HepG2 (cell line): ENCODE measurements around the gene TWIST2. TPM values are rescaled to one million over a fixed set of nuclear protein-coding genes. Genes with fewer than 3 reads are reported as not detected.

Experiments used
- ATAC-seq: fragments of 200-7000 bp; cut with Tn5 transposase; 3 replicates; pipeline ENCODE4 v1.9.1; 2020; ENCODE audit warnings: mild to moderate bottlenecking, moderate library complexity
- BruUV-seq: library from RNA; stranded (reverse); fragments of 400-500 nt; replicated peaks from 2 replicates; lab custom pipeline; 2021; lab: Mats Ljungman, UMichigan
- CTCF ChIA-PET: fragments of 300-600 bp; formaldehyde crosslinking; extraction: SDS; loops from one replicate; lab custom pipeline; 2021; ENCODE audit warnings: low total read pairs, inconsistent platforms, low intra/inter-chr PET ratio; lab: Yijun Ruan, JAX
- POLR2A ChIA-PET: fragments of 350-600 bp; sonication (Branson Sonifier 250); formaldehyde crosslinking; loops from one replicate; lab custom pipeline; 2020; ENCODE audit warnings: antibody characterized with exemption, inconsistent platforms; lab: Yijun Ruan, JAX
- DNase-seq: peaks from one replicate; pipeline ENCODE4 v3.0.0-alpha.2; 2015; ENCODE audit warnings: low spot score
- FAIRE-seq: peaks from 3 replicates; lab custom pipeline; 2011; peaks lifted over from hg19 to GRCh38; lab: Jason Lieb, UNC
- H2AFZ ChIP-seq: one replicate; pipeline ENCODE4 v1.6.1; 2011; ENCODE audit warnings: low read length, inconsistent platforms
- H3K27ac ChIP-seq: fragments of 300-600 bp; 3 replicates; pipeline ENCODE4 v1.8.0; 2011; ENCODE audit warnings: mixed run types, mild to moderate bottlenecking, mixed read lengths, low read length, inconsistent platforms; ENCODE audit not compliant: insufficient read depth; ENCODE audit errors: extremely low read length
- H3K27me3 ChIP-seq, 2 experiments: fragments of 200-600 bp in 1 of 2; 2 replicates in 1 of 2; 3 replicates in 1 of 2; pipeline versions ENCODE4 v1.6.0 to v1.8.0; 2011; ENCODE audit warnings: low read length in 2 of 2, mild to moderate bottlenecking in 2 of 2, moderate library complexity in 2 of 2, inconsistent platforms in 1 of 2; ENCODE audit not compliant: insufficient read depth in 2 of 2, control insufficient read depth in 1 of 2
- H3K36me3 ChIP-seq, 2 experiments: fragments of 200-600 bp in 1 of 2; replicated peaks in 1 of 2; 2 replicates in 1 of 2; 3 replicates in 1 of 2; pipeline versions ENCODE4 v1.5.1 to v1.8.0; 2011; ENCODE audit warnings: low read length in 2 of 2, inconsistent platforms in 1 of 2; ENCODE audit not compliant: insufficient read depth in 2 of 2, control insufficient read depth in 1 of 2
- H3K4me1 ChIP-seq: 2 replicates; pipeline ENCODE4 v1.5.1; 2012; ENCODE audit warnings: low read length, inconsistent platforms; ENCODE audit not compliant: insufficient read depth
- H3K4me2 ChIP-seq: 2 replicates; pipeline ENCODE4 v1.6.0; 2011; ENCODE audit warnings: low read depth, low read length, inconsistent platforms
- H3K4me3 ChIP-seq, 3 experiments: fragments of 200-600 bp in 1 of 3; sonication (generic), shearing (Covaris generic) in 1 of 3; replicated peaks in 1 of 3; 2 replicates each; pipeline ENCODE4 v1.5.1; 2011 to 2016; ENCODE audit warnings: low read length in 3 of 3, inconsistent platforms in 2 of 3, low read depth in 2 of 3, mild to moderate bottlenecking in 2 of 3, control low read depth in 1 of 3, mixed read lengths in 1 of 3; ENCODE audit not compliant: insufficient read depth in 1 of 3
- H3K79me2 ChIP-seq: one replicate; pipeline ENCODE4 v1.6.1; 2011; ENCODE audit warnings: low read length, inconsistent platforms; ENCODE audit not compliant: insufficient read depth
- H3K9ac ChIP-seq: 2 replicates; pipeline ENCODE4 v1.6.0; 2011; ENCODE audit warnings: mild to moderate bottlenecking, low read depth, low read length, inconsistent platforms; ENCODE audit not compliant: insufficient read depth
- H3K9me3 ChIP-seq: 2 replicates; pipeline ENCODE4 v1.5.1; 2012; ENCODE audit warnings: mild to moderate bottlenecking, low read length
- H4K20me1 ChIP-seq: 2 replicates; pipeline ENCODE4 v1.6.0; 2011; ENCODE audit warnings: inconsistent platforms, mild to moderate bottlenecking, low read length, moderate library complexity; ENCODE audit not compliant: insufficient read depth
- EP300 ChIP-seq, 3 experiments: sonication (generic) in 1 of 3; formaldehyde crosslinking in 1 of 3; IDR thresholded peaks; 2 replicates each; pipeline versions ENCODE4 v1.5.1 to v1.6.1; 2011 to 2020; ENCODE audit warnings: low read depth in 2 of 3, low read length in 2 of 3, borderline replicate concordance in 1 of 3, improper control_type of control experiment in 1 of 3, mild to moderate bottlenecking in 1 of 3, missing genetic modification reagents in 1 of 3, moderate library complexity in 1 of 3
- HDAC2 ChIP-seq: sonication (generic); formaldehyde crosslinking; IDR thresholded peaks from 2 replicates; pipeline ENCODE4 v1.4.0; 2020; ENCODE audit warnings: missing genetic modification reagents
- HMG20A ChIP-seq: IDR thresholded peaks from 2 replicates; pipeline ENCODE4 v1.6.1; 2016; ENCODE audit warnings: borderline replicate concordance
- LCORL ChIP-seq, 2 experiments: fragments of 450-650 bp in 1 of 2; sonication (generic) in 1 of 2; formaldehyde crosslinking in 1 of 2; IDR thresholded peaks; 2 replicates each; pipeline versions ENCODE4 v1.5.0 to v1.6.1; 2017 to 2020; ENCODE audit warnings: antibody characterized with exemption in 1 of 2, missing genetic modification reagents in 1 of 2
- MAFG ChIP-seq: sonication (generic); formaldehyde crosslinking; IDR thresholded peaks from 2 replicates; pipeline ENCODE4 v1.5.1; 2020; ENCODE audit warnings: mild to moderate bottlenecking, missing genetic modification reagents
- POLR2AphosphoS5 ChIP-seq: IDR thresholded peaks from 2 replicates; pipeline ENCODE4 v1.6.1; 2012; ENCODE audit warnings: low read depth, low read length
- ZNF160 ChIP-seq: sonication (generic); formaldehyde crosslinking; IDR thresholded peaks from 2 replicates; pipeline ENCODE4 v1.8.0; 2022; ENCODE audit warnings: mild to moderate bottlenecking, inconsistent platforms, missing genetic modification reagents
- ZNF33B ChIP-seq: sonication (generic); formaldehyde crosslinking; IDR thresholded peaks from 2 replicates; pipeline ENCODE4 v1.5.1; 2020; ENCODE audit warnings: mild to moderate bottlenecking, missing genetic modification reagents
- ZNF383 ChIP-seq: sonication (generic); formaldehyde crosslinking; IDR thresholded peaks from 2 replicates; pipeline ENCODE4 v1.4.0; 2020; ENCODE audit warnings: missing genetic modification reagents, mild to moderate bottlenecking, borderline replicate concordance
- ZNF605 ChIP-seq: sonication (generic); formaldehyde crosslinking; IDR thresholded peaks from 2 replicates; pipeline ENCODE4 v1.8.0; 2022; ENCODE audit warnings: mild to moderate bottlenecking, missing genetic modification reagents
- WGBS: methylation state at CpG from one replicate; pipeline ENCODE4 v1.1.6; 2017; ENCODE audit warnings: low lambda C conversion rate; 5-methylcytosine and 5-hydroxymethylcytosine counted together
- in situ Hi-C: cut with HindIII; loops from 2 replicates; pipeline ENCODE4 v1.10.0; 2017; ENCODE audit warnings: low pct_unique_long_range_greater_than_20kb; ENCODE audit not compliant: extremely low pct_ligation_motif_present
- intact Hi-C: fragments of 100-400 bp; cut with micrococcal nuclease; formaldehyde crosslinking; loops from one replicate; pipeline ENCODE4 v1.10.0; 2022; ENCODE audit not compliant: unreplicated experiment
- polyA plus RNA-seq, 8 experiments: library from polyadenylated mRNA; depleted of rRNA in 3 of 8; stranded (reverse) in 7 of 8; unstranded in 1 of 8; fragments of >200 nt; fragmentation: Illumina TruSeq in 4 of 8; extraction: Trizol in 4 of 8; gene quantifications; 2 replicates each; pipeline versions ENCODE4 v1.2.1 to v1.2.3, GENCODE V29; 2011 to 2016; ENCODE audit warnings: low read depth in 4 of 8, missing spikeins in 1 of 8, mixed read lengths in 1 of 8; ENCODE audit not compliant: insufficient read depth in 1 of 8
- total RNA-seq, 5 experiments: library from RNA; depleted of rRNA; stranded (reverse); fragments of >200 nt; fragmentation: Illumina TruSeq; extraction: Trizol; gene quantifications; 2 replicates each; pipeline ENCODE4 v1.2.3, GENCODE V29; 2016; ENCODE audit warnings: low read depth in 1 of 5
- TF ChIP-seq, protein P1 (sequence below): sonication (generic); formaldehyde crosslinking; IDR thresholded peaks from 2 replicates; pipeline ENCODE4 v1.5.0; 2020; ENCODE audit warnings: mild to moderate bottlenecking, missing genetic modification reagents
- TF ChIP-seq, protein P2 (sequence below): sonication (generic); formaldehyde crosslinking; IDR thresholded peaks from 2 replicates; pipeline ENCODE4 v1.8.1; 2023; ENCODE audit warnings: mild to moderate bottlenecking, missing genetic modification reagents
- TF ChIP-seq, protein P3 (sequence below): sonication (generic); formaldehyde crosslinking; IDR thresholded peaks from 2 replicates; pipeline ENCODE4 v1.4.0; 2020; ENCODE audit warnings: missing genetic modification reagents, borderline replicate concordance

Gene TWIST2
- total and polyA plus RNA-seq, 2 of the 13 experiments (the other 11 are each of a cell fraction or from before 2014, with no cell fraction given), result 0.08 to 0.11 TPM

DNA sequence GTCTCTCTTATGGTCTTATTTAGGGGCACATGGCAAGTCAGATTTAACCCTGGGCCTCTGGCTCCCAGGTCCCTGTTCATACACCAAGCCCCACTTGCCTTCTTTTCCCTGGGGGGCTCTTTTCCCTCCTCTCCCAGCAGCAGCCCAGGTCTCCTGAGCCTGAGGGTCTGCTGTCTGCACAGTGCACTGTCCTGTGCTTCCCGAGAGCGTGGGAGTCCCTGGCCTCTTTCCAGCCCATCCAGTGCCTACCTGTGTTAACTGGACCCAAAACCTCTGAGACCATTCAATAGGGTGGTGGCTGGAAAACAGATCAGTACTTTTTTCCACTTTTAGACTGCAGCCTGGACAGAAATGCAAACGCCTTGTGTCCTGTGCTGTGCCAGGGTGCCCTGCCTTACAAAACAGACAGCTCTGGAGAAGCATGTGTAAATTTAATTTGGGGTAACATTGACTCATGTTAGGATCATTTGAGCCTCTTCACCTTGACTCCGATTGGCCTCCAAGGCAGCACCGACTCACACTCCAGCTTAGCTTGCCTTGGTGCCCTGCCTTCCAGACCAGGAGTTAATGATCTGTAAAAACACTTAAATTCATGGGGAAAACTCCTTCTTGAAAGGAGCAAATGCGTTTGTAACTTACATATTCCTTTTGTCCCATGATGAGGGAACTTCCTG, 34.3 kb downstream of the TWIST2 start:
- H3K4me3 ChIP-seq, result no peak overlapping the region
- H3K27me3 ChIP-seq, result peaks cover 10 to 61% of the 10 kb centered on the region in 2 experiments
- H3K27ac ChIP-seq, result no peak overlapping the region
- no peak overlapping the region for H3K4me2 ChIP-seq
- intact Hi-C loops (no loop called here), in situ Hi-C loops (no loop called here)
- no peak for DNase-seq
- H3K4me1 ChIP-seq, result no peaks in the 10 kb centered on the region
- no peak for FAIRE-seq
- no peaks in the 10 kb centered on the region for H3K36me3 ChIP-seq
- no TSS peak for BruUV-seq
- no peaks in the 10 kb centered on the region for H3K9me3 ChIP-seq
- CTCF ChIA-PET, result no interaction called here
- no peaks in the 10 kb centered on the region for H4K20me1 ChIP-seq
- TF ChIP-seq HMG20A (CRISPR knock-in tag) (no peak), POLR2AphosphoS5 (no peak), LCORL (IDR thresholded peaks at IDR 0.05) (no peak), LCORL (CRISPR knock-in tag; IDR thresholded peaks at IDR 0.05) (no peak)
- TF ChIP-seq, protein P1, sequence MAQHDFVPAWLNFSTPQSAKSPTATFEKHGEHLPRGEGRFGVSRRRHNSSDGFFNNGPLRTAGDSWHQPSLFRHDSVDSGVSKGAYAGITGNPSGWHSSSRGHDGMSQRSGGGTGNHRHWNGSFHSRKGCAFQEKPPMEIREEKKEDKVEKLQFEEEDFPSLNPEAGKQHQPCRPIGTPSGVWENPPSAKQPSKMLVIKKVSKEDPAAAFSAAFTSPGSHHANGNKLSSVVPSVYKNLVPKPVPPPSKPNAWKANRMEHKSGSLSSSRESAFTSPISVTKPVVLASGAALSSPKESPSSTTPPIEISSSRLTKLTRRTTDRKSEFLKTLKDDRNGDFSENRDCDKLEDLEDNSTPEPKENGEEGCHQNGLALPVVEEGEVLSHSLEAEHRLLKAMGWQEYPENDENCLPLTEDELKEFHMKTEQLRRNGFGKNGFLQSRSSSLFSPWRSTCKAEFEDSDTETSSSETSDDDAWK, result no peak
- TF ChIP-seq, protein P2, sequence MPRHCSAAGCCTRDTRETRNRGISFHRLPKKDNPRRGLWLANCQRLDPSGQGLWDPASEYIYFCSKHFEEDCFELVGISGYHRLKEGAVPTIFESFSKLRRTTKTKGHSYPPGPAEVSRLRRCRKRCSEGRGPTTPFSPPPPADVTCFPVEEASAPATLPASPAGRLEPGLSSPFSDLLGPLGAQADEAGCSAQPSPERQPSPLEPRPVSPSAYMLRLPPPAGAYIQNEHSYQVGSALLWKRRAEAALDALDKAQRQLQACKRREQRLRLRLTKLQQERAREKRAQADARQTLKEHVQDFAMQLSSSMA, result no peak
- TF ChIP-seq, all 625 proteins: peak for 0
- Histone ChIP-seq H3K79me2 (no peaks in the 10 kb centered on the region), H2AFZ (no peak overlapping the region), H3K9ac (no peak overlapping the region)
- ATAC-seq, result no peak
- POLR2A ChIA-PET, result no interaction called here
- WGBS, result 19% methylated on average over 6 of the region's 6 CpGs

DNA sequence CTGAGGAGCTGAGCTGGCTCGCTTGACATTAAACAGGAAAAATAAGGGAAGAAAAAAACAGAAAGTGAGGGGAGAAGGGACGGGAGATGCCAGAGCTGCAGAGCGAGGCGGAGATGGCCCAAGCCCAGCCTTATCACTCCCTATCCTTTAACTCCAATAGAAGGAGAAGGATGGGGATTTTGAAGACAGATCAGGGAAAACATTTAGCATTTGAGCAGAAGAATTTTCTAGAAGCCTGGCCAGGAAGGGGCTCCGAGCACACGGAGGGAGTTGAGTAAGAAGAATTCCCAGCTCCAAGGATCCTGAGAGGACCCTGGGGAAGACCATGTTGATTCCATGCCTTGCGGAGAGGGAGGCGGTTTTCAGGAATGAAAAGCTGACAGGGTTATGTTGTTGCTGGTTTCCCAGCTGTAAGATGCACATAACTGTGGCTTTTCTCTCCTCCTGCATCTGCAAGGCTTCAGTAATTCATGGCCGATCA, 35.6 kb downstream of the TWIST2 start:
- ChIA-PET POLR2A (no interaction called here), CTCF (no interaction called here)
- H3K27ac ChIP-seq, result no peak overlapping the region
- no peak for DNase-seq
- no peak for FAIRE-seq
- WGBS, result 23% methylated on average over 9 of the region's 9 CpGs
- intact Hi-C loops (no loop called here), in situ Hi-C loops (no loop called here)
- H3K9ac ChIP-seq, result no peak overlapping the region
- H2AFZ ChIP-seq, result no peak overlapping the region
- H3K36me3 ChIP-seq, result no peaks in the 10 kb centered on the region
- H3K4me3 ChIP-seq, result no peak overlapping the region
- no peaks in the 10 kb centered on the region for H4K20me1 ChIP-seq
- H3K27me3 ChIP-seq, result peaks cover 13 to 65% of the 10 kb centered on the region in 2 experiments
- H3K9me3 ChIP-seq, result no peaks in the 10 kb centered on the region
- no peak overlapping the region for H3K4me2 ChIP-seq
- no peaks in the 10 kb centered on the region for H3K79me2 ChIP-seq
- ATAC-seq, result no peak
- no TSS peak for BruUV-seq
- no peaks in the 10 kb centered on the region for H3K4me1 ChIP-seq
- no peak for TF ChIP-seq EP300 (IDR thresholded peaks at IDR 0.05; ENCODE audit: low read depth in 2 of 2, low read length in 2 of 2)
- no peak for TF ChIP-seq EP300 (CRISPR knock-in tag; IDR thresholded peaks at IDR 0.05; ENCODE audit: borderline replicate concordance)
- TF ChIP-seq, protein P3, sequence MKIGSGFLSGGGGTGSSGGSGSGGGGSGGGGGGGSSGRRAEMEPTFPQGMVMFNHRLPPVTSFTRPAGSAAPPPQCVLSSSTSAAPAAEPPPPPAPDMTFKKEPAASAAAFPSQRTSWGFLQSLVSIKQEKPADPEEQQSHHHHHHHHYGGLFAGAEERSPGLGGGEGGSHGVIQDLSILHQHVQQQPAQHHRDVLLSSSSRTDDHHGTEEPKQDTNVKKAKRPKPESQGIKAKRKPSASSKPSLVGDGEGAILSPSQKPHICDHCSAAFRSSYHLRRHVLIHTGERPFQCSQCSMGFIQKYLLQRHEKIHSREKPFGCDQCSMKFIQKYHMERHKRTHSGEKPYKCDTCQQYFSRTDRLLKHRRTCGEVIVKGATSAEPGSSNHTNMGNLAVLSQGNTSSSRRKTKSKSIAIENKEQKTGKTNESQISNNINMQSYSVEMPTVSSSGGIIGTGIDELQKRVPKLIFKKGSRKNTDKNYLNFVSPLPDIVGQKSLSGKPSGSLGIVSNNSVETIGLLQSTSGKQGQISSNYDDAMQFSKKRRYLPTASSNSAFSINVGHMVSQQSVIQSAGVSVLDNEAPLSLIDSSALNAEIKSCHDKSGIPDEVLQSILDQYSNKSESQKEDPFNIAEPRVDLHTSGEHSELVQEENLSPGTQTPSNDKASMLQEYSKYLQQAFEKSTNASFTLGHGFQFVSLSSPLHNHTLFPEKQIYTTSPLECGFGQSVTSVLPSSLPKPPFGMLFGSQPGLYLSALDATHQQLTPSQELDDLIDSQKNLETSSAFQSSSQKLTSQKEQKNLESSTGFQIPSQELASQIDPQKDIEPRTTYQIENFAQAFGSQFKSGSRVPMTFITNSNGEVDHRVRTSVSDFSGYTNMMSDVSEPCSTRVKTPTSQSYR (CRISPR knock-in tag), result no peak
- TF ChIP-seq ZNF160, result no peak
- TF ChIP-seq ZNF33B (CRISPR knock-in tag), result no peak
- no peak for TF ChIP-seq ZNF605 (CRISPR knock-in tag)
- no peak for TF ChIP-seq ZNF383 (CRISPR knock-in tag)
- TF ChIP-seq HDAC2, result no peak
- TF ChIP-seq MAFG (CRISPR knock-in tag), result no peak
